WERI-Rb-1 (cell line): ENCODE results near the gene PTPRN2.

Experiments used
- DNase-seq: peaks from one replicate; pipeline ENCODE4 v3.0.0-alpha.2; 2020
- H3K27ac ChIP-seq: fragments of 250-450 bp; sonication (Bioruptor Pico); 2 replicates; pipeline ENCODE4 v1.5.1; 2020; ENCODE audit warnings: mild to moderate bottlenecking, moderate library complexity
- H3K27me3 ChIP-seq: fragments of 250-450 bp; sonication (Bioruptor Pico); 2 replicates; pipeline ENCODE4 v1.5.1; 2021; ENCODE audit warnings: mild to moderate bottlenecking, low read depth, moderate library complexity; ENCODE audit not compliant: insufficient read depth, severe bottlenecking
- H3K36me3 ChIP-seq: fragments of 250-450 bp; sonication (Bioruptor Pico); 2 replicates; pipeline ENCODE4 v1.5.1; 2020; ENCODE audit warnings: mild to moderate bottlenecking, moderate library complexity
- H3K4me3 ChIP-seq: 2 replicates; pipeline ENCODE4 v1.5.1; 2011; ENCODE audit warnings: low read depth, mild to moderate bottlenecking, control low read depth, low read length
- H3K9me3 ChIP-seq: fragments of 250-450 bp; sonication (Bioruptor Pico); 2 replicates; pipeline ENCODE4 v1.5.1; 2021; ENCODE audit warnings: mild to moderate bottlenecking, moderate library complexity; ENCODE audit not compliant: severe bottlenecking
- CTCF ChIP-seq: IDR thresholded peaks from 2 replicates; pipeline ENCODE4 v1.5.1; 2011; ENCODE audit warnings: low read depth, mild to moderate bottlenecking, control low read depth, inconsistent platforms, low read length

Gene PTPRN2

DNA sequence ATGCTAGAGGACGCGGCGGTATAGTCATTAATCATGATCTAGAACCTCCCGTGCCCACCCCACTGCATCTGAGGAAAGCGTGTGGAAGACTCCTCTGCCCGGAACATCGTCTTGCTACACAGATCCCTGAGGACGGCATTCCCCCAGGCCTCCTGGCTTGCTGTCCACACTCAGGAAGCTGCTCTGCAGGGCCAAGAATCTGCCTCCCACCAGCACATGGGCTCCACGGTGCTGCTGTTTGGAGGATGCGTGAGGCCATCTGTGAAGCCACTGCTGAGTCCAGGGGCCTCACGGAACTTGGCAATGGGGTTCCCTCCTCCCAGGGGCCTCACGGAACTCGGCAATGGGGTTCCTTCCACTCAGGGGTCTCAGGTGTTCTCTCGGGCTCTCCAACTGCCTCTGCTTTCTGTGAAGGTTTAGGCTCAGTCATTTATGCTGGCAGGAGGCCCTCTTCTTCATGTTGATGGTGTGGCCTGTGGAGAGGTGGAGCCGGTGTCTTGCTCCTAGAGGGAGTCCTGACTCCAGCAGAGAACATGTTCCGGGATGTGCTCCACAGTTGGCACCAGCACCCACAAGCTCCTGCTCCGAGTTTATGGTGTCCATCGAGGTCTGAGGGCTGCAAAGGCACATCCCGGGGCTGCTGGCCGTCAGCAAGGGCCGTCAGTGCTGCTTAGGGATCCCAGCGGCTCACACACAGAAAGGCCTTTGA, 977.5 kb downstream of the PTPRN2 start:
- no peaks in the 10 kb centered on the region for H3K9me3 ChIP-seq
- TF ChIP-seq CTCF: no peak
- H3K4me3 ChIP-seq: no peak overlapping the region
- no peak overlapping the region for H3K27ac ChIP-seq
- DNase-seq: no peak
- H3K27me3 ChIP-seq: no peaks in the 10 kb centered on the region
- no peaks in the 10 kb centered on the region for H3K36me3 ChIP-seq

GRCh38 chr7:157609516-157609915, 978.1 kb downstream of the PTPRN2 start:
- H3K36me3 ChIP-seq: no peaks in the 10 kb centered on the region
- H3K27ac ChIP-seq: no peak overlapping the region
- no peak for TF ChIP-seq CTCF
- H3K4me3 ChIP-seq: no peak overlapping the region
- no peak for DNase-seq
- H3K27me3 ChIP-seq: no peaks in the 10 kb centered on the region
- H3K9me3 ChIP-seq: no peaks in the 10 kb centered on the region

GRCh38 chr7:157607218-157607617, 980.4 kb downstream of the PTPRN2 start:
- no peak overlapping the region for H3K4me3 ChIP-seq
- DNase-seq: no peak
- H3K27me3 ChIP-seq: no peaks in the 10 kb centered on the region
- no peaks in the 10 kb centered on the region for H3K36me3 ChIP-seq
- no peaks in the 10 kb centered on the region for H3K9me3 ChIP-seq
- no peak for TF ChIP-seq CTCF
- H3K27ac ChIP-seq: no peak overlapping the region

DNA sequence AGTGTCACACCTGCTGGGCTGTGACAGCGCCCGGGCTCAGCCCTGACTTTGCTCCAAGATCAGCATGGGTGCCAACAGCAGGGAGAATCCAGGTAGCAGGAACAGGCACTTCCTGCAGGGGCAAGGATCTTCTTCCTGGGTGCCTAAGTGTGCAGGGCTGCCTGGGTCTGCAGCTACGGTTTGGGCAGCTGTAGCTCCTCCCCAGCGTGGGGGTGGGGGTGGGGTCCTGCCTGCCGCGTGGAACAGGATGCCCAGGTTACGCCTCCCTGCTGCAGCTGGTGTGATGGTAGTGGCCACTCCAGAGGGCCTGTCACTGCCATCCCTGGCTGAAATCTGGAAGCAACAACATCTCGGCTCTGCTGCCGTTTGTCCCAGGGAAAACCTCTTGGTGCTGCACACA, 981.5 kb downstream of the PTPRN2 start:
- no peak for DNase-seq
- no peak for TF ChIP-seq CTCF
- Histone ChIP-seq H3K4me3 (no peak overlapping the region), H3K27ac (no peak overlapping the region), H3K9me3 (no peaks in the 10 kb centered on the region), H3K27me3 (no peaks in the 10 kb centered on the region), H3K36me3 (no peaks in the 10 kb centered on the region)

DNA sequence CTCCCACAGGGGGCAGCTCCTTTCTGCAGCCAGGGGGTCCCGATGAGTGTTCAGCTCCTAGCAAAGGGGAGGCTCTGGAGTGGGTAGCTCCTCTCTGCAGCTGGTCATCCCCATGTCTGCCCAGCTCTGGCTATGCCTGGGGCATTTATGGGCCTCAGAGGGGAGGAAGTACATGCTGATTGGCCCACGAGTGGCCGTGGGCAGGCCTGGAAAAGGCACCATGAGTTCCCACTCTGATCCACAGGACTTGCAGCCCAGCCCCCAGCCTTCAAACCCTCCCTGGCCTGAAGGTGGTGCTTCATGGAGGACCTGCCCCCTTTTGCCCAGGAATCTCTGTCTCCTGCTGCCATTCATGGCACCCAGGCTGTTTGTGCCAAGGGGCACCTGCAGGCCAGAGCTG, 982.0 kb downstream of the PTPRN2 start:
- Histone ChIP-seq H3K27me3 (no peaks in the 10 kb centered on the region), H3K9me3 (no peaks in the 10 kb centered on the region), H3K4me3 (no peak overlapping the region), H3K36me3 (no peaks in the 10 kb centered on the region), H3K27ac (no peak overlapping the region)
- DNase-seq: no peak
- no peak for TF ChIP-seq CTCF

DNA sequence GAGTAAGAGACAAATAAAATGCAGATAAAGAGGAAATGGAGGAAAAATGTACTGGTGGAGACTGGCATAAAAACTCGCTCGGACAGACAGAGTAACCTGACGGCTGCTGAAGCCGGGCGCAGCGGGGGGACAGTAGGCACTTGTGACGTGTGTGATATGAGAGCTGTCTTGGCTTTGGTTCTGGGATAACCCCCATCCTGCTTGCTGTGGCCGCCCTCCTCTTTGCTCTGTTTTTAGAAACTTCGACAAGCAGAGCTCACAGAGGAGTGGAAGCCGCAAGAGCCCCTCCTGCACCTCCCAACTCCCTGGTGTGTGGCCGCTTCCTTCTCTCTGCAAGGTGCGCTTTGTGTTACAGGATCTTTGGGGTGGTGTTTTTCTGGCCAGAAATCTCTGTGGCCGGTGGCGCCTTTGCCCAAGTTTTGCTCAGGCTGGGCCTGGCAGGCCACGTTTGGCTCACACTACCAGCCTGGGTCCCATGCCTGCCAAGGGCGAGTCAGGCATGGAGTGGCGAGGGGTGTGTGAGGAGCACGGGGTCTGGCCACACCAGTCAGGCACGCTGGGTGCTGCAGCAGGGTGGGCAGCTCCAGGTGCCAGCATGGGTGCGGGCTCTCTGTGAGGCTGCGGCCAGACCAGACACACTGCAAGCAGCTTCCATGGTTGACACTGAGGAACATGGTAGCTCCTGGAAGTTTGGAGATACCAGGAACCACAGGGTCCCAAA, 982.8 kb downstream of the PTPRN2 start:
- H3K27ac ChIP-seq: no peak overlapping the region
- H3K36me3 ChIP-seq: no peaks in the 10 kb centered on the region
- no peaks in the 10 kb centered on the region for H3K9me3 ChIP-seq
- TF ChIP-seq CTCF: no peak
- DNase-seq: no peak
- no peak overlapping the region for H3K4me3 ChIP-seq
- H3K27me3 ChIP-seq: no peaks in the 10 kb centered on the region
